Measurements from ENCODE around the gene REG4. TPM values are rescaled to one million over a fixed set of nuclear protein-coding genes. Genes with fewer than 3 reads are reported as not detected.

The REG4 gene
- total and polyA plus RNA-seq, 2 donors, result 0.76 to 1.2 TPM

DNA sequence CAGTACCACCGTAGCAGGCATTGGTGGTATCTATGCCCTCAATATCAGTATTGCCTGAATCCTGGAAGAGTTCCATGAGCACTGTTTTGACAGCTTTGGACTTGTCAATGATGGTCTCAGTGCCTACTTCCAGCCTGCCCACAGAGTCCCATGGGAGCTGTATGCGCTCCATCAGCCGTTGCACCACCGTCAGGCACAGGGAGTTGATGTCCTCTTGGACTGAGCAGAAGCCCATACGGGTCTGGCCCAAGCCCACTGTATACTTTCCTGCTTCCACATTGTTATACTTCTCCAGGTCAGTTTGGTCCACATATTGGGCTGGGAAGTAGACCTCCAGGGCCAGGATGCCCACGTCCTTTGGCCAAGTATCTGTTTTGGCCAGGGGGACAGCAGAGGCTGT, 47.0 kb downstream of the REG4 start:
- H3K36me3 ChIP-seq (ENCODE audit: control insufficient read depth in 2 of 2, insufficient read depth in 2 of 2, low read length in 1 of 2), result no peaks in the 10 kb centered on the region

GRCh38 chr1:119762953-119763352, 48.3 kb downstream of the REG4 start:
- Histone ChIP-seq H3K27ac (ENCODE audit: low read depth in 1 of 2, low read length in 1 of 2) (no peak overlapping the region), H3K27me3 (ENCODE audit: control insufficient read depth in 2 of 2, insufficient read depth in 1 of 2, low read length in 1 of 2) (no peaks in the 10 kb centered on the region), H3K36me3 (ENCODE audit: control insufficient read depth in 2 of 2, insufficient read depth in 2 of 2, low read length in 1 of 2) (no peaks in the 10 kb centered on the region), H3K4me3 (ENCODE audit: low read length in 2 of 2) (no peak overlapping the region), H3K9me3 (ENCODE audit: control insufficient read depth in 2 of 2, insufficient read depth in 1 of 2, low read length in 1 of 2) (no peaks in the 10 kb centered on the region), H3K4me1 (ENCODE audit: control insufficient read depth in 2 of 2, insufficient read depth in 2 of 2, low read length in 2 of 2) (no peaks in the 10 kb centered on the region)
- DNase-seq (ENCODE audit: low read depth in 6 of 9, low spot score in 9 of 9), result no peak
- WGBS, result 98% methylated on average over 1 of the region's 1 CpG

More for the DNA sequence above, 47.0 kb downstream of the REG4 start:
- DNase-seq (ENCODE audit: low read depth in 6 of 9, low spot score in 9 of 9), result no peak
- no peak overlapping the region for H3K4me3 ChIP-seq (ENCODE audit: low read length in 2 of 2)
- no peaks in the 10 kb centered on the region for H3K9me3 ChIP-seq (ENCODE audit: control insufficient read depth in 2 of 2, insufficient read depth in 1 of 2, low read length in 1 of 2)
- H3K27ac ChIP-seq (ENCODE audit: low read depth in 1 of 2, low read length in 1 of 2), result no peak overlapping the region
- no peaks in the 10 kb centered on the region for H3K27me3 ChIP-seq (ENCODE audit: control insufficient read depth in 2 of 2, insufficient read depth in 1 of 2, low read length in 1 of 2)
- no peaks in the 10 kb centered on the region for H3K4me1 ChIP-seq (ENCODE audit: control insufficient read depth in 2 of 2, insufficient read depth in 2 of 2, low read length in 2 of 2)
- 97% methylated on average over 6 of the region's 6 CpGs for WGBS

DNA sequence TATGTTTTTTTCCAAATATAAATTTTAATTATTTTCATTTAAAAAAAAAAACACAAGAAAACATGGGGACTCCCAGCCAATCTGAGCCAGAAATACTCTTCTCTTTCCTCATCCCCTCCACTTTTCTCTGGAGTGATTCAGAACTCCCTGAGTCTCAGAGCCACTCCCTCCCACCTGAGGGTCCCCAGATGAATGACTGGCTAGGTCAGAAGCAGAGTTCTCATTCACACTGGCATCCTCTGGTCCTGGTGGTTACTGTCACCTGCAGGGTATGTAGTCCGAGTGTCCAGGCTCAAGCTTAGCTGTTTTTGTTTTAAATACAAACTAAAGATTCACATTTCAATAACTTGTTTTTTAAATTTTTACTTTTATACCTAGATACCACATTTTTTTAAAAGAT, 48.9 kb downstream of the REG4 start:
- Histone ChIP-seq H3K27ac (ENCODE audit: low read depth in 1 of 2, low read length in 1 of 2) (no peak overlapping the region), H3K4me1 (ENCODE audit: control insufficient read depth in 2 of 2, insufficient read depth in 2 of 2, low read length in 2 of 2) (no peaks in the 10 kb centered on the region), H3K36me3 (ENCODE audit: control insufficient read depth in 2 of 2, insufficient read depth in 2 of 2, low read length in 1 of 2) (no peaks in the 10 kb centered on the region), H3K27me3 (ENCODE audit: control insufficient read depth in 2 of 2, insufficient read depth in 1 of 2, low read length in 1 of 2) (no peaks in the 10 kb centered on the region), H3K4me3 (ENCODE audit: low read length in 2 of 2) (no peak overlapping the region), H3K9me3 (ENCODE audit: control insufficient read depth in 2 of 2, insufficient read depth in 1 of 2, low read length in 1 of 2) (no peaks in the 10 kb centered on the region)
- WGBS, result 97% methylated on average over 1 of the region's 1 CpG
- no peak for DNase-seq (ENCODE audit: low read depth in 6 of 9, low spot score in 9 of 9)

DNA sequence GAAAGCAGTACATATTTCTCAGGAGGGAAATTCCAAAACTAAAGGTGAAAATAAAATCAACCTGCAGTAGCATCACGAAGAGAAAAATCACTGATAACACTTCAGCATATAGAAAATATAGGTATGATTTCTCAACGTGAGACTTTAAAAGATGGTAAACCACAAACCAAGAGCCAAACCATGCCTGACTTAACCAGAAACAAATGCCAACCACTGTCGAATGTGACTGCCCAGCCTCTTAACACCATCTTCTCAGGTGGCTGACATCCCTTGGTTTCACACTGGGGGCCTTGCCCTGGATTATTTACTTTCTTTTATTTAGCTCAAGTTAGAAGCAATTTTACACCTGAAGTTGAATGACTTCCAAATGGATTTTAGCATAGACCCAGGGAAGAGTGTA, 52.7 kb downstream of the REG4 start:
- no peak overlapping the region for H3K27ac ChIP-seq (ENCODE audit: low read depth in 1 of 2, low read length in 1 of 2)
- no peaks in the 10 kb centered on the region for H3K4me1 ChIP-seq (ENCODE audit: control insufficient read depth in 2 of 2, insufficient read depth in 2 of 2, low read length in 2 of 2)
- H3K9me3 ChIP-seq (ENCODE audit: control insufficient read depth in 2 of 2, insufficient read depth in 1 of 2, low read length in 1 of 2), result no peaks in the 10 kb centered on the region
- H3K4me3 ChIP-seq (ENCODE audit: low read length in 2 of 2), result no peak overlapping the region
- 38% methylated on average over 3 of the region's 3 CpGs for WGBS
- no peaks in the 10 kb centered on the region for H3K27me3 ChIP-seq (ENCODE audit: control insufficient read depth in 2 of 2, insufficient read depth in 1 of 2, low read length in 1 of 2)
- H3K36me3 ChIP-seq (ENCODE audit: control insufficient read depth in 2 of 2, insufficient read depth in 2 of 2, low read length in 1 of 2), result no peaks in the 10 kb centered on the region
- DNase-seq (ENCODE audit: low read depth in 6 of 9, low spot score in 9 of 9), result no peak

DNA sequence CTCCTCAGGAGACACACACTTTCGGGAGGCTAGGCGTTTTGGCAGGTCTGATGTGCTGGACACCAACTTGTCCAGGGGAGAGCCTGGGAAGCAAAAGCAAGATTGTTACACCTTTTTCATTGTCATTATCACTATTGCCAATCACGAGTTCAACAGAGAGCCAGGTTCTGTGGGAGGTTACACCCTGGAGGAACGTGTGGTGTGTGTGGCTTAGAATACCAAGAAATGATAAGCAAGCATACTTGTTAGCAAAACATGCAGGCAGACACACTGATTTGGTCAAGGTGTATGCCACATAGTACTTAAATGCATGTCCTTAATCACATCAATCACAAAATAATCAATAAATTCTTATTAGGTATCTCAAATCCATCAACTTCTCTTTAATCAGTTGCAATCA, 58.7 kb downstream of the REG4 start:
- no peak overlapping the region for H3K27ac ChIP-seq (ENCODE audit: low read depth in 1 of 2, low read length in 1 of 2)
- no peak overlapping the region for H3K4me3 ChIP-seq (ENCODE audit: low read length in 2 of 2)
- no peaks in the 10 kb centered on the region for H3K4me1 ChIP-seq (ENCODE audit: control insufficient read depth in 2 of 2, insufficient read depth in 2 of 2, low read length in 2 of 2)
- no peaks in the 10 kb centered on the region for H3K27me3 ChIP-seq (ENCODE audit: control insufficient read depth in 2 of 2, insufficient read depth in 1 of 2, low read length in 1 of 2)
- H3K36me3 ChIP-seq (ENCODE audit: control insufficient read depth in 2 of 2, insufficient read depth in 2 of 2, low read length in 1 of 2), result no peaks in the 10 kb centered on the region
- DNase-seq (ENCODE audit: low read depth in 6 of 9, low spot score in 9 of 9), result no peak
- 92% methylated on average over 4 of the region's 4 CpGs for WGBS
- H3K9me3 ChIP-seq (ENCODE audit: control insufficient read depth in 2 of 2, insufficient read depth in 1 of 2, low read length in 1 of 2), result no peaks in the 10 kb centered on the region

GRCh38 chr1:119748040-119748439, 63.2 kb downstream of the REG4 start:
- DNase-seq (ENCODE audit: low read depth in 6 of 9, low spot score in 9 of 9), result no peak
- no peaks in the 10 kb centered on the region for H3K36me3 ChIP-seq (ENCODE audit: control insufficient read depth in 2 of 2, insufficient read depth in 2 of 2, low read length in 1 of 2)
- 80% methylated on average over 4 of the region's 4 CpGs for WGBS

GRCh38 chr1:119747451-119747850, 63.8 kb downstream of the REG4 start:
- Histone ChIP-seq H3K27ac (ENCODE audit: low read depth in 1 of 2, low read length in 1 of 2) (no peak overlapping the region), H3K4me1 (ENCODE audit: control insufficient read depth in 2 of 2, insufficient read depth in 2 of 2, low read length in 2 of 2) (peaks cover 0 to 2% of the 10 kb centered on the region in 2 donors), H3K4me3 (ENCODE audit: low read length in 2 of 2) (no peak overlapping the region), H3K9me3 (ENCODE audit: control insufficient read depth in 2 of 2, insufficient read depth in 1 of 2, low read length in 1 of 2) (no peaks in the 10 kb centered on the region), H3K36me3 (ENCODE audit: control insufficient read depth in 2 of 2, insufficient read depth in 2 of 2, low read length in 1 of 2) (peaks cover 0 to 4% of the 10 kb centered on the region in 2 donors), H3K27me3 (ENCODE audit: control insufficient read depth in 2 of 2, insufficient read depth in 1 of 2, low read length in 1 of 2) (no peaks in the 10 kb centered on the region)
- WGBS, result 95% methylated on average over 3 of the region's 3 CpGs
- DNase-seq (ENCODE audit: low read depth in 6 of 9, low spot score in 9 of 9), result no peak

More at GRCh38 chr1:119748040-119748439, 63.2 kb downstream of the REG4 start:
- Histone ChIP-seq H3K9me3 (ENCODE audit: control insufficient read depth in 2 of 2, insufficient read depth in 1 of 2, low read length in 1 of 2) (no peaks in the 10 kb centered on the region), H3K27me3 (ENCODE audit: control insufficient read depth in 2 of 2, insufficient read depth in 1 of 2, low read length in 1 of 2) (no peaks in the 10 kb centered on the region), H3K4me1 (ENCODE audit: control insufficient read depth in 2 of 2, insufficient read depth in 2 of 2, low read length in 2 of 2) (peaks cover 0 to 2% of the 10 kb centered on the region in 2 donors), H3K4me3 (ENCODE audit: low read length in 2 of 2) (no peak overlapping the region), H3K27ac (ENCODE audit: low read depth in 1 of 2, low read length in 1 of 2) (no peak overlapping the region)

DNA sequence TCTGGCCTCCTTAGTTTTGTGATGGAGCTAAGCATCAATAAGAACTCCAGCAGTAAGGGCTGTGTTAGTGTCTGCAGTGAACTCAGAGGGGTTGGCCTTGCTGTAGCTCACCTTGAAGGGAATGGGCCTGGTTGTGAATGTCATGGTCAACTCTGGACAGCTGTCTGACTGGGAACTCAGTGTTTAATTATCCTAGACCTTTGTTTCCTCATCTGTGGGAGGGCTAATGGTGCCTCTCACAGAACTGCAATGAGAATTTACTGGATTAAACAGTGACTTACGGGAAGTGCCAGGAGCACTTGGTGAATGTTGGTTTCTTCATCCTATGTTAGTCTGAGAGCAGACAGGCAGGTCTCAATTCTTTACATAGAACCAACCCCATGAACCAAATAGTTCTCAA, 66.2 kb downstream of the REG4 start:
- H3K36me3 ChIP-seq (ENCODE audit: control insufficient read depth in 2 of 2, insufficient read depth in 2 of 2, low read length in 1 of 2), result peaks cover 9 to 12% of the 10 kb centered on the region in 2 donors
- WGBS, result 98% methylated on average over 1 of the region's 1 CpG
- H3K4me3 ChIP-seq (ENCODE audit: low read length in 2 of 2), result no peak overlapping the region
- no peak for DNase-seq (ENCODE audit: low read depth in 6 of 9, low spot score in 9 of 9)
- peaks cover 0 to 2% of the 10 kb centered on the region in 2 donors for H3K4me1 ChIP-seq (ENCODE audit: control insufficient read depth in 2 of 2, insufficient read depth in 2 of 2, low read length in 2 of 2)
- no peaks in the 10 kb centered on the region for H3K27me3 ChIP-seq (ENCODE audit: control insufficient read depth in 2 of 2, insufficient read depth in 1 of 2, low read length in 1 of 2)
- H3K9me3 ChIP-seq (ENCODE audit: control insufficient read depth in 2 of 2, insufficient read depth in 1 of 2, low read length in 1 of 2), result no peaks in the 10 kb centered on the region
- no peak overlapping the region for H3K27ac ChIP-seq (ENCODE audit: low read depth in 1 of 2, low read length in 1 of 2)

DNA sequence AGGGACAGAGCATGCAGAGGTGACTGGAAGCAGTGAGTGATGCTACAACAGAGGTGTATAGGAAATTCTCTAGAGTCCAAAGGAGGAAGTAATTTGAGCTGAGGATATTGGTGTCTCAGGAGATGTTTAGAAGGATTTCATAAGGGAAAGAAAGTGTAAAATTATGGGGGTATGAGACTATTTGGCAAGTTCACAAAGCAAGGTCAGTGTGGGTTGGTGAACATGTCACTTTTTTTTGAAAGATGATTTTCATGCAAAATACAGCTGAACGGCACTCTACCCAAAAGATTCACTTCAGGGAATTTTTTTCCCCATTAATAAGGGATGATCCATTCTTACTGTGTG, 66.7 kb downstream of the REG4 start:
- Histone ChIP-seq H3K27ac (ENCODE audit: low read depth in 1 of 2, low read length in 1 of 2) (no peak overlapping the region), H3K9me3 (ENCODE audit: control insufficient read depth in 2 of 2, insufficient read depth in 1 of 2, low read length in 1 of 2) (no peaks in the 10 kb centered on the region), H3K27me3 (ENCODE audit: control insufficient read depth in 2 of 2, insufficient read depth in 1 of 2, low read length in 1 of 2) (no peaks in the 10 kb centered on the region), H3K4me3 (ENCODE audit: low read length in 2 of 2) (no peak overlapping the region), H3K4me1 (ENCODE audit: control insufficient read depth in 2 of 2, insufficient read depth in 2 of 2, low read length in 2 of 2) (peaks cover 0 to 2% of the 10 kb centered on the region in 2 donors), H3K36me3 (ENCODE audit: control insufficient read depth in 2 of 2, insufficient read depth in 2 of 2, low read length in 1 of 2) (peaks cover 9 to 12% of the 10 kb centered on the region in 2 donors)
- DNase-seq (ENCODE audit: low read depth in 6 of 9, low spot score in 9 of 9), result no peak
- WGBS, result 58% methylated on average over 1 of the region's 1 CpG

Measured in thymus (tissue), 11 donors.